Stimulated activated CD4-positive, alpha-beta T cell treated with anti-CD3 and anti-CD28 coated beads, Interleukin-1b, Interleukin-23, amount 100 ng/mL, for 1 hour (primary cell): Measurements from ENCODE around the gene FBXO17.

Experiments used
- DNase-seq, 2 donors: peaks; one replicate each; pipeline ENCODE4 v3.0.0-alpha.2; 2020; ENCODE audit warnings: low read depth in 2 of 2

FBXO17 gene

DNA sequence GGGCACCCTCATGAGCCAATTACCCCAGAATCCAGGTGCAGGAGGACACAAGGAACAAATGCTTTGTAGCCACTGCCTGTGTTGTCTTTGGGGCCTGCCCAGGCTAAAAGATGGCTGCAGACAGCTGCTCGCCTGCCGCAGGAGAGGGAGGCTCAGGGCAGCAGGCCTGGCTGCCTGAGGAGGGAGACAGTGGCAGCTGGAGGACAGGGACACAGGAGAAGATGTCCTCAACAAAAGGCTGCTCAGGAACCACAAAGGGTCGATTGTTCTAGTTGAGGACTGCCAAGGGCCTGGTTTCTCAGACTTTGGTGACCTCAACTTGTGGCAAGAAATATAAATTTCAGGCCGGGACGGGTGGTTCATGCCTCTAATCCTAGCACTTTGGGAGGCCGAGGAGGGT is 83.8 kb downstream of the FBXO17 start:
- DNase-seq, result no peak
